Fibroblast of mammary gland (primary cell): ENCODE data around the gene PLBD1.

Source experiments
- DNase-seq: peaks from one replicate; pipeline ENCODE4 v3.0.0-alpha.2; 2010; ENCODE audit warnings: low read depth
- H3K4me3 ChIP-seq: 2 replicates; pipeline ENCODE4 v1.5.1; 2011; ENCODE audit warnings: low read depth, mild to moderate bottlenecking, low read length, moderate library complexity; ENCODE audit not compliant: control insufficient read depth
- TF ChIP-seq, protein P1 (sequence below): conservative IDR thresholded peaks from 2 replicates; pipeline ENCODE4 v1.5.1; 2011; ENCODE audit warnings: low read depth, low read length, inconsistent platforms; ENCODE audit not compliant: control insufficient read depth, insufficient read depth

The PLBD1 gene

GRCh38 chr12:14560904-14561574 lies 6.6 kb downstream of the PLBD1 start:
- H3K4me3 ChIP-seq: no peak overlapping the region
- DNase-seq: no peak
- TF ChIP-seq, protein P1, sequence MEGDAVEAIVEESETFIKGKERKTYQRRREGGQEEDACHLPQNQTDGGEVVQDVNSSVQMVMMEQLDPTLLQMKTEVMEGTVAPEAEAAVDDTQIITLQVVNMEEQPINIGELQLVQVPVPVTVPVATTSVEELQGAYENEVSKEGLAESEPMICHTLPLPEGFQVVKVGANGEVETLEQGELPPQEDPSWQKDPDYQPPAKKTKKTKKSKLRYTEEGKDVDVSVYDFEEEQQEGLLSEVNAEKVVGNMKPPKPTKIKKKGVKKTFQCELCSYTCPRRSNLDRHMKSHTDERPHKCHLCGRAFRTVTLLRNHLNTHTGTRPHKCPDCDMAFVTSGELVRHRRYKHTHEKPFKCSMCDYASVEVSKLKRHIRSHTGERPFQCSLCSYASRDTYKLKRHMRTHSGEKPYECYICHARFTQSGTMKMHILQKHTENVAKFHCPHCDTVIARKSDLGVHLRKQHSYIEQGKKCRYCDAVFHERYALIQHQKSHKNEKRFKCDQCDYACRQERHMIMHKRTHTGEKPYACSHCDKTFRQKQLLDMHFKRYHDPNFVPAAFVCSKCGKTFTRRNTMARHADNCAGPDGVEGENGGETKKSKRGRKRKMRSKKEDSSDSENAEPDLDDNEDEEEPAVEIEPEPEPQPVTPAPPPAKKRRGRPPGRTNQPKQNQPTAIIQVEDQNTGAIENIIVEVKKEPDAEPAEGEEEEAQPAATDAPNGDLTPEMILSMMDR: no peak

- TF ChIP-seq, protein P1: no peak
- DNase-seq: no peak
- H3K4me3 ChIP-seq: no peak overlapping the region
Observed at GRCh38 chr12:14558473-14558959, 9.2 kb downstream of the PLBD1 start.

DNA sequence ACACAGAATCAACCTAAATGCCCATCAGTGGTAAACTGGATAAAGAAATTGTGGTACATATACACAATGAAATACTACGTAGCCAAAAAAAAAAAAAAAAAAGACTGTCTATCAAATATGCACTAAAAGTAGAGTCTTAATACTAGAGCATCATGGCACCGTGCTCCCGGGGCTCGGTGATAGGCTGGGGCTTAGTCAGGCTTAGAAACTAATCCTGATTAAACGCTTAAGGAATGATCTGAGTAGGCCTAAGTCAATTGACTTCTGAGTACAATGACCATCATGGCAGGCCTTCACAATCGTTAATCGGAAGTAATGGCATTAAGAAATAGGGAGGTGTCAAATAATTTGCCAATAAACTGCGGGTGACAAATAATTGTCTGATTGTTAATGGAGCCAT lies 9.7 kb downstream of the PLBD1 start:
- TF ChIP-seq, protein P1: no peak
- no peak overlapping the region for H3K4me3 ChIP-seq
- DNase-seq: no peak

DNA sequence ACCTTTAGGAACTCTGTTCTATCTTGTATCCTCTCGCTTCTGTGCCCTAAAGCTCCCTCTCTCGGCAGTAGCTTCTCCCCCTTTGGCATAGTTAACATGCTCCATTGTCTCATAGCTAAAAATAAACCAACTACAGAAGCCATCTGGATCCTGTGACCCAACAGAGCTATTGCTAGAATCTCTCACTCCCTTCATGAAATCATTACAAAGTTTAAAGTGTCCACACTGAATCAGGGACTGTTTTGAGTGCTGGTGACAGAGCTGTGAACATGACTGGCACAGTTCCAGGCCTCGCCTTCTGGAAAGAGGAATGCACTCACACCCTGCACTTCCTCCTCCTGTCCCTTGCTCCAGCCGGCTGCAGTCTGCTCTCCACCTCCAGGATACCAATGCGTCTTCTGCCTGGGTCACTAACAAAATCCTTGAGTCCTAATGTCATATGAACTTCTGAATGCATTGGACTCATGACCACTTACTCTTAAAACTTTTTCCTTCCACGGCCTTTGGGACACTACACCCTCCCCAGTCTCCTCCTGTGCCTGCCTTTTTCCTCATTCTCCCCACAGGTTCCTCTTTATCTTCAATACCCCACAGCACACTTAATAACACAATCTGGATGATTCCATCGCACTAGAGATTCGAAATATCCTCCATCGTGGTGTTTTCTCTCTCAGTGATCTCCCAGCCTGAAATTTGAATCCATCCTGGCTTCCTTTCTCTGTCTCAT lies 13.2 kb downstream of the PLBD1 start:
- H3K4me3 ChIP-seq: no peak overlapping the region
- TF ChIP-seq, protein P1: no peak
- DNase-seq: peak; percentile 16

DNA sequence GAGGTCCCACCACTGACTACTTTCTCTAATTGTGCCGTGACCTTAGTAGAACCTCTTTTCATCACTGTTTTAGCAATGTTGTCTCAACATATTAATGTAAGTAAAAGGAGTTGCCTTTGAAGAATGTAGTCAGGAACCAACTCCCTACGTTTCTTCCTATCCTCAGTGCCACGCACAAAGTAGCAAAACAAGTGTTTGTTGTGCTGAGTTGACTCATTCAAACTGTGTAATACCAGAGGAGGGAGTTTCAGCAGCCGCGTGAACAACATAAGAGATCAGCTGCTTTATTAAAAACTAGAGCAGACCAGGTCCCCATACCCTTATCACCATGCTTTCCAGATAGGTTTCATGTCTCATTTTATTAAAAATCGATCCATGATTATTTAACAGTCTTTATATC lies 19.1 kb downstream of the PLBD1 start:
- TF ChIP-seq, protein P1: no peak
- DNase-seq: no peak

GRCh38 chr12:14547571-14547970 lies 20.1 kb downstream of the PLBD1 start:
- TF ChIP-seq, protein P1: no peak
- no peak overlapping the region for H3K4me3 ChIP-seq

More for the DNA sequence above, 19.1 kb downstream of the PLBD1 start:
- no peak overlapping the region for H3K4me3 ChIP-seq

More at GRCh38 chr12:14547571-14547970, 20.1 kb downstream of the PLBD1 start:
- DNase-seq: no peak
